Body of pancreas (tissue), 4 donors: ENCODE results near the gene GPER1.

Experiments
- POLR2A ChIP-seq, 3 donors: fragments of 450-650 bp; IDR thresholded peaks; one replicate each; pipeline ENCODE4 v1.6.1; 2016; ENCODE audit warnings: antibody characterized with exemption in 3 of 3, mild to moderate bottlenecking in 2 of 3
- TF ChIP-seq, protein P1 (sequence below), 7 experiments: fragments of 450-650 bp in 4 of 7; fragments of 200-600 bp in 3 of 7; sonication (generic) in 3 of 7; IDR thresholded peaks; one replicate each; pipeline ENCODE4 v1.5.1; 2016 to 2019; ENCODE audit warnings: antibody characterized with exemption in 7 of 7

GRCh38 chr7:1065263-1065584 is 22.7 kb upstream of the GPER1 start:
- TF ChIP-seq, protein P1, sequence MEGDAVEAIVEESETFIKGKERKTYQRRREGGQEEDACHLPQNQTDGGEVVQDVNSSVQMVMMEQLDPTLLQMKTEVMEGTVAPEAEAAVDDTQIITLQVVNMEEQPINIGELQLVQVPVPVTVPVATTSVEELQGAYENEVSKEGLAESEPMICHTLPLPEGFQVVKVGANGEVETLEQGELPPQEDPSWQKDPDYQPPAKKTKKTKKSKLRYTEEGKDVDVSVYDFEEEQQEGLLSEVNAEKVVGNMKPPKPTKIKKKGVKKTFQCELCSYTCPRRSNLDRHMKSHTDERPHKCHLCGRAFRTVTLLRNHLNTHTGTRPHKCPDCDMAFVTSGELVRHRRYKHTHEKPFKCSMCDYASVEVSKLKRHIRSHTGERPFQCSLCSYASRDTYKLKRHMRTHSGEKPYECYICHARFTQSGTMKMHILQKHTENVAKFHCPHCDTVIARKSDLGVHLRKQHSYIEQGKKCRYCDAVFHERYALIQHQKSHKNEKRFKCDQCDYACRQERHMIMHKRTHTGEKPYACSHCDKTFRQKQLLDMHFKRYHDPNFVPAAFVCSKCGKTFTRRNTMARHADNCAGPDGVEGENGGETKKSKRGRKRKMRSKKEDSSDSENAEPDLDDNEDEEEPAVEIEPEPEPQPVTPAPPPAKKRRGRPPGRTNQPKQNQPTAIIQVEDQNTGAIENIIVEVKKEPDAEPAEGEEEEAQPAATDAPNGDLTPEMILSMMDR (IDR thresholded peaks at IDR 0.05): no peak
- no peak for TF ChIP-seq POLR2A (IDR thresholded peaks at IDR 0.05)
